Cardiac fibroblast (primary cell): ENCODE results near the gene CEACAM20.

Experiments used
- DNase-seq, 2 donors: peaks; one replicate each; pipeline versions ENCODE4 v3.0.0 to v3.0.0-alpha.2; 2010; ENCODE audit warnings: low read depth in 2 of 2
- H3K4me3 ChIP-seq, 2 donors: replicated peaks in 1 of 2; 1 replicate in 1 of 2; 2 replicates in 1 of 2; pipeline ENCODE4 v1.5.1; 2011; ENCODE audit warnings: low read depth in 2 of 2, low read length in 2 of 2, mild to moderate bottlenecking in 2 of 2, moderate library complexity in 1 of 2
- CTCF ChIP-seq: IDR thresholded peaks from one replicate; pipeline ENCODE4 v1.5.1; 2011; ENCODE audit warnings: low read depth, mild to moderate bottlenecking, low read length, inconsistent platforms

The CEACAM20 gene

GRCh38 chr19:44573183-44573582 lies 43.7 kb upstream of the CEACAM20 start:
- no peak overlapping the region for H3K4me3 ChIP-seq
- no peak for TF ChIP-seq CTCF
- no peak for DNase-seq

- DNase-seq: no peak
- H3K4me3 ChIP-seq: no peak overlapping the region
- no peak for TF ChIP-seq CTCF
Measured at GRCh38 chr19:44572581-44572900, 43.1 kb upstream of the CEACAM20 start.

GRCh38 chr19:44571830-44572580 lies 42.5 kb upstream of the CEACAM20 start:
- no peak for DNase-seq
- no peak overlapping the region for H3K4me3 ChIP-seq
- TF ChIP-seq CTCF: no peak

GRCh38 chr19:44570984-44571684 lies 41.7 kb upstream of the CEACAM20 start:
- peak; percentile 78 for TF ChIP-seq CTCF
- H3K4me3 ChIP-seq: no peak overlapping the region
- DNase-seq: peak; percentile 90 to 91

GRCh38 chr19:44570603-44570983 lies 41.1 kb upstream of the CEACAM20 start:
- no peak for TF ChIP-seq CTCF
- no peak overlapping the region for H3K4me3 ChIP-seq
- DNase-seq: no peak

- no peak for TF ChIP-seq CTCF
- no peak overlapping the region for H3K4me3 ChIP-seq
- no peak for DNase-seq
Measured at GRCh38 chr19:44567745-44568144, 38.3 kb upstream of the CEACAM20 start.
